ENCODE results near the gene S1PR5.

The S1PR5 gene

GRCh38 chr19:10560154-10560553 is 42.9 kb upstream of the S1PR5 start:
- TF ChIP-seq CTCF (IDR thresholded peaks at IDR 0.05; ENCODE audit: low read depth, low read length), result no peak
- no peak overlapping the region for H3K4me3 ChIP-seq (replicated peaks in 1 of 2; ENCODE audit: low read depth in 2 of 2, low read length in 2 of 2)
- no peak for DNase-seq (ENCODE audit: low read depth in 2 of 2)

GRCh38 chr19:10557603-10558197 is 40.5 kb upstream of the S1PR5 start:
- DNase-seq (ENCODE audit: low read depth in 2 of 2), result no peak
- no peak for TF ChIP-seq CTCF (IDR thresholded peaks at IDR 0.05; ENCODE audit: low read depth, low read length)
- H3K4me3 ChIP-seq (replicated peaks in 1 of 2; ENCODE audit: low read depth in 2 of 2, low read length in 2 of 2), result no peak overlapping the region

GRCh38 chr19:10555610-10555973 is 38.3 kb upstream of the S1PR5 start:
- H3K4me3 ChIP-seq (replicated peaks in 1 of 2; ENCODE audit: low read depth in 2 of 2, low read length in 2 of 2), result no peak overlapping the region
- no peak for DNase-seq (ENCODE audit: low read depth in 2 of 2)
- no peak for TF ChIP-seq CTCF (IDR thresholded peaks at IDR 0.05; ENCODE audit: low read depth, low read length)

- DNase-seq (ENCODE audit: low read depth in 2 of 2), result no peak
- H3K4me3 ChIP-seq (replicated peaks in 1 of 2; ENCODE audit: low read depth in 2 of 2, low read length in 2 of 2), result no peak overlapping the region
These were observed 37.7 kb upstream of the S1PR5 start for GRCh38 chr19:10554760-10555609.

GRCh38 chr19:10553943-10554381 is 36.7 kb upstream of the S1PR5 start:
- H3K4me3 ChIP-seq (replicated peaks in 1 of 2; ENCODE audit: low read depth in 2 of 2, low read length in 2 of 2), result no peak overlapping the region
- no peak for TF ChIP-seq CTCF (IDR thresholded peaks at IDR 0.05; ENCODE audit: low read depth, low read length)
- DNase-seq (ENCODE audit: low read depth in 2 of 2), result no peak

More at GRCh38 chr19:10554760-10555609, 37.7 kb upstream of the S1PR5 start:
- TF ChIP-seq CTCF (IDR thresholded peaks at IDR 0.05; ENCODE audit: low read depth, low read length), result no peak

- H3K4me3 ChIP-seq (replicated peaks in 1 of 2; ENCODE audit: low read depth in 2 of 2, low read length in 2 of 2), result no peak overlapping the region
- DNase-seq (ENCODE audit: low read depth in 2 of 2), result no peak
- TF ChIP-seq CTCF (IDR thresholded peaks at IDR 0.05; ENCODE audit: low read depth, low read length), result no peak
These were observed 35.9 kb upstream of the S1PR5 start for GRCh38 chr19:10553087-10553667.
